Mucosa of descending colon (tissue), 3 donors: ENCODE data around the gene CDK17. TPM values are rescaled to one million over a fixed set of nuclear protein-coding genes. Genes with fewer than 3 reads are reported as not detected.
A peak's percentile ranks its signal among the peaks of the same experiment; 100 is the strongest.

Experiments used
- ATAC-seq: fragments of 200-7000 bp; cut with Tn5 transposase; one replicate; pipeline ENCODE4 v1.9.1; 2020; ENCODE audit warnings: mild to moderate bottlenecking, moderate library complexity
- DNase-seq, 3 donors: peaks; one replicate each; pipeline ENCODE4 v3.0.0-alpha.2; 2020
- H3K36me3 ChIP-seq: fragments of 200-600 bp; one replicate; pipeline ENCODE4 v1.8.0; 2021; ENCODE audit warnings: low read depth, mild to moderate bottlenecking
- H3K4me1 ChIP-seq: fragments of 200-600 bp; one replicate; pipeline ENCODE4 v1.8.0; 2021; ENCODE audit warnings: low read depth, mild to moderate bottlenecking
- H3K4me3 ChIP-seq: fragments of 200-600 bp; one replicate; pipeline ENCODE4 v1.8.0; 2021; ENCODE audit warnings: mild to moderate bottlenecking
- H3K9me3 ChIP-seq: fragments of 200-600 bp; one replicate; pipeline ENCODE4 v1.8.0; 2021; ENCODE audit warnings: mild to moderate bottlenecking
- intact Hi-C, 2 donors: fragments of 100-400 bp; cut with DNase I in 1 of 2; cut with micrococcal nuclease in 1 of 2; formaldehyde crosslinking; loops; one replicate each; pipeline versions ENCODE4 v1.11.0 to v1.11.1; 2022; cut with DNase I, micrococcal nuclease
- total RNA-seq, 3 donors: library from RNA; stranded (reverse); fragmentation: NEBNext Ultra II Directional in 2 of 3; extraction: Animal tissue kit (Norgen Biotek cat#: 25700) in 2 of 3; gene quantifications; one replicate each; pipeline versions ENCODE4 v1.2.1 to v1.2.4, GENCODE V29; 2021 to 2023
- TF ChIP-seq, protein P1 (sequence below): fragments of 200-600 bp; IDR thresholded peaks from one replicate; pipeline ENCODE4 v1.8.0; 2022; ENCODE audit warnings: antibody characterized with exemption, mild to moderate bottlenecking
- donor health status: DM: no; HTN: no; CAD: no; lungs with moderate emphysema.
- donor health status: DM: no; HTN: no; CAD: no.
- donor health status: DM: no; HTN: yes; CAD: no.

The CDK17 gene
- total RNA-seq, 3 donors from 2014 or later, result 19.5 to 43.5 (median 24.0) TPM

DNA sequence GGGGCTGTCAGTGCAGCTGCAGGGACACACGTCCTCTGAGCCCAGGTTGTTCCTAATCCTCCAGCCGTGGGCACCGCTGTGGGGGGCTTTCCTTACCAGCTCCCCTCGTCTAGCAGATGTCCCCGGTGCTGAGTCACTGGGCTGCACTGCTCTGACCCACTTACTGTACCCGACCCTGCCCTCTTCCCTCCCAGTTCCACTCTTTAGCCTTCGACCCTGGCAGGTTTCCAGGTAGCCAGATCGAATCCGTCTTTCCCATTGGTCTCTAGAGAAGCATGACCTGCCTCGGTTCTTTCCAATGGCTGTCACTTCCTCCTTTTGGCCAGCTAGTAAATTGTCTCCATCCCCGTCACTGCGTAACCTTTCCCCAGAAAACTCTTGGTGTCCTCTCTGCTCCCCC lies 157.6 kb downstream of the CDK17 start:
- ATAC-seq (peak; percentile 13), DNase-seq (no peak)
- Histone ChIP-seq H3K4me1 (peaks cover 6% of the 10 kb centered on the region), H3K9me3 (no peaks in the 10 kb centered on the region), H3K4me3 (no peak overlapping the region), H3K36me3 (no peaks in the 10 kb centered on the region)
- intact Hi-C loops, result no loop called here
- TF ChIP-seq, protein P1, sequence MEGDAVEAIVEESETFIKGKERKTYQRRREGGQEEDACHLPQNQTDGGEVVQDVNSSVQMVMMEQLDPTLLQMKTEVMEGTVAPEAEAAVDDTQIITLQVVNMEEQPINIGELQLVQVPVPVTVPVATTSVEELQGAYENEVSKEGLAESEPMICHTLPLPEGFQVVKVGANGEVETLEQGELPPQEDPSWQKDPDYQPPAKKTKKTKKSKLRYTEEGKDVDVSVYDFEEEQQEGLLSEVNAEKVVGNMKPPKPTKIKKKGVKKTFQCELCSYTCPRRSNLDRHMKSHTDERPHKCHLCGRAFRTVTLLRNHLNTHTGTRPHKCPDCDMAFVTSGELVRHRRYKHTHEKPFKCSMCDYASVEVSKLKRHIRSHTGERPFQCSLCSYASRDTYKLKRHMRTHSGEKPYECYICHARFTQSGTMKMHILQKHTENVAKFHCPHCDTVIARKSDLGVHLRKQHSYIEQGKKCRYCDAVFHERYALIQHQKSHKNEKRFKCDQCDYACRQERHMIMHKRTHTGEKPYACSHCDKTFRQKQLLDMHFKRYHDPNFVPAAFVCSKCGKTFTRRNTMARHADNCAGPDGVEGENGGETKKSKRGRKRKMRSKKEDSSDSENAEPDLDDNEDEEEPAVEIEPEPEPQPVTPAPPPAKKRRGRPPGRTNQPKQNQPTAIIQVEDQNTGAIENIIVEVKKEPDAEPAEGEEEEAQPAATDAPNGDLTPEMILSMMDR, result no peak

DNA sequence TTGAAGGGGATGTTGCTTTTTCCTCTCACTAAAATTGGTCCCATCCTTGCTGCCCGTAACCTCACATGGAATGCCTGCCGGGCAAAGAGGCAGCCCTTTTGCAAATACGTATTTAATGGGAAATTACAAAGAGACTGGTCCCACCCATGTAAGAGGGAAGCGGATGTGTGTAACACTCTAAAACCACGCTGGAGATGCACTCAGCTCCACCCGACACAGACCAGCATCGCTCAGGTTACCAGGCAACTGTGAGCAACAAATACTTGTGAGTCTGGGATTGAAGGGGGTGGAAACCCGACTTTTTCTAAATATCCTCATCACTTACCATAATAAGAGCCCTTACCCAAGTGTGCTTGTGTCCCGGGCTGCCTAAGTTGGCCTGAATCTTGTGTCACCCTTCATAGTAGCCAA lies 158.4 kb downstream of the CDK17 start:
- intact Hi-C loops, result no loop called here
- ATAC-seq (peak; percentile 81), DNase-seq (peak in 1 of 3 donors; percentile 53)
- TF ChIP-seq, protein P1, result no peak
- Histone ChIP-seq H3K9me3 (no peaks in the 10 kb centered on the region), H3K4me3 (no peak overlapping the region), H3K36me3 (no peaks in the 10 kb centered on the region), H3K4me1 (peaks cover 6% of the 10 kb centered on the region)

- no peaks in the 10 kb centered on the region for H3K36me3 ChIP-seq
- intact Hi-C loops, result no loop called here
- no peak for ATAC-seq
- TF ChIP-seq, protein P1, result no peak
- H3K4me3 ChIP-seq, result no peak overlapping the region
- no peaks in the 10 kb centered on the region for H3K9me3 ChIP-seq
- peaks cover 10% of the 10 kb centered on the region for H3K4me1 ChIP-seq
- no peak for DNase-seq
Observed at GRCh38 chr12:96241431-96241830, 158.8 kb downstream of the CDK17 start.

- Histone ChIP-seq H3K4me3 (no peak overlapping the region), H3K4me1 (peaks cover 14% of the 10 kb centered on the region), H3K9me3 (no peaks in the 10 kb centered on the region), H3K36me3 (no peaks in the 10 kb centered on the region)
- intact Hi-C loops, result no loop called here
- TF ChIP-seq, protein P1, result no peak
- DNase-seq, result no peak
- ATAC-seq, result no peak
Observed at GRCh38 chr12:96240656-96241055, 159.6 kb downstream of the CDK17 start.

DNA sequence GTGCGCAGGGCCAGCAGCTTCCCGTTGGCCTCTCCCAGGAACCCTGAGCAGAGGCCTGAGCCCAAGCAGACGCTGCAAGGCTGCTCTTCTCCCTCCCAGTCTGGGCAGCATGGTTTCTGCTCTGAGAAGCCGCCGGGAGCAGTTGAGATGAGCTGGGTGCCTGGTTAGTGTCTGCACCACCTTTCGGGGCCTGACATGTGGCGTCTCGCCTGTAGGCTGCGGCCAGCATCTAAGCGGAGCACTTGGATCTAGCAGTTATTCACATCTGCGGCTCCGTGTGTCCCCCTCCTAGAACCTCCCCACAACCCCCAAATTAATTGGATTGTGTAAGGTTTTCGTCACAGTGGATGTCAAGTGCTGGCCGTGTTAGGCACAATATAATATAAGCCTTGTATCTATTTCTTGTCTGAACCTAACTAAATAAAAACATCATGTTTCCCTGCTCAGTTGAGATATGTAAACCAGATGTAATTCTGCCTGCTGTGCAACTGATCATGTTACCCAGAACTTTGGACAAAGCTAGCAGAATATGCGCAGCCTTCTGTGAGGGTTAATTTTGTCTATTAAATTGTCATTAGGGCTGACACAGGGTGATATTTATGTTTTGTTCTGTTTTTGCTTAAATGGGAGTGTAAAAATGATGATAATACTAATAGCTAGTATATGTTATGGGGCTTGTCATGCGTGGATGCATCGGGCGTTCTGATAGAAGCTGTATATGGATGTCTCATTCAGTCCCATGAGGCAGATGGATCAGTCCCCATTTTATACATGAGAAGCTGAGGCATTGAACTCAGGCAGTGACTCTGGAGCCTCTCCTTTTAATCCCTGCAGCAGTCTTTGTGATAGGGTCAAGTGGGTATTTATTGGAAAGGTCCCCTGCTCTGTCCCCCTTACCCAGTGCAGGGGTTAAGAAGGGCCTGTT lies 160.3 kb downstream of the CDK17 start:
- peaks cover 18% of the 10 kb centered on the region for H3K4me1 ChIP-seq
- intact Hi-C loops, result no loop called here
- no peak for DNase-seq

More for the DNA sequence above, 160.3 kb downstream of the CDK17 start:
- TF ChIP-seq, protein P1, result no peak
- H3K4me3 ChIP-seq, result no peak overlapping the region
- ATAC-seq, result no peak
- H3K36me3 ChIP-seq, result no peaks in the 10 kb centered on the region
- no peaks in the 10 kb centered on the region for H3K9me3 ChIP-seq
